Measurements from ENCODE around the gene SLC28A2.

DNA sequence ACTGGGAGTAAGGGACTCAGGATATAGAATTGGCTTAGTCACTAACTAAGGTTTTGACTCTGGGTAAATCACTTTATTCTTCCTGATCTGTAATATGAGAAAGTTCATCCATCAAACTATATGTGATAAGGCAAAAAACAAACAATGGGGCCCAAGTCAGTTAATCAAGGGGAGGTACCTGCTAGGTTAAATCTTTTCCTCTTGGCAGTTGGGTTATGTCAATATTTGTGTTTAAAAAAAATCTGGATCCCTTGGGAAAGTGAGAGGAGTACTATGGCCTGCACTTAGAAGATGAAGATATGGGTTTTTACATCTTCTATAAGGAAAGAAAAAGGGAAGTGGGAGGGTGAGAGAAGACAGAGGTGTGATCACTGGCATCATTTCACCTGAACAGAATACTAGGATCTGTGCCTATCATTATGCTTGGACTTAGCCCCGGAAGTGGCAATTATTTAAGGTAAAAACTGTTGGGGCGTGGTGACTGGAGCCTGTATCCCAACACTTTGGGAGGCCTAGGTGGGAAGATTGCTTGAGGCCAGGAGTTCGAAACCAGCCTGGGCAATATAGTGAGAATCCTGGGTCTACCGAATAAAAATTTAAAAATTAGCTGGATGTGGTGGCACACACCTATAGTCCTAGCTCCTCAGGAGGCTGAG lies 2.8 kb upstream of the SLC28A2 start:
- TF ChIP-seq CTCF (IDR thresholded peaks at IDR 0.05; ENCODE audit: low read depth, low read length, poor library complexity, severe bottlenecking) (no peak), EZH2phosphoT487 (IDR thresholded peaks at IDR 0.05; ENCODE audit: borderline replicate concordance, low read length) (no peak)
